HCT116 (cell line): ENCODE results near the gene SLC22A5. TPM values are rescaled to one million over a fixed set of nuclear protein-coding genes. Genes with fewer than 3 reads are reported as not detected.

ENCODE experiments used
- ATAC-seq: fragments of 200-7000 bp; cut with Tn5 transposase; 2 replicates; pipeline ENCODE4 v1.9.1; 2020; ENCODE audit warnings: mild to moderate bottlenecking, moderate library complexity
- BruUV-seq: library from RNA; stranded (reverse); fragments of 400-500 nt; replicated peaks from 2 replicates; lab custom pipeline; 2021; lab: Mats Ljungman, UMichigan
- CTCF ChIA-PET: fragments of 300-600 bp; sonication (Branson Sonifier 250); formaldehyde crosslinking; loops from one replicate; lab custom pipeline; 2021; ENCODE audit warnings: antibody characterized with exemption; lab: Charles Lee
- POLR2A ChIA-PET: fragments of 300-600, 350-600 bp; sonication (Branson Sonifier 250); formaldehyde crosslinking; loops from one replicate; lab custom pipeline; 2021; ENCODE audit warnings: antibody characterized with exemption; lab: Charles Lee
- RAD21 ChIA-PET, 2 experiments: fragments of 300-600 bp; sonication (Branson Sonifier 250); formaldehyde crosslinking; loops; one replicate each; lab custom pipeline; 2023; ENCODE audit warnings: low total read pairs in 2 of 2; ENCODE audit not compliant: uncharacterized antibody in 2 of 2, unreplicated experiment in 2 of 2, low non-redundant PET in 1 of 2; lab: Charles Lee
- DNase-seq: peaks from one replicate; pipeline ENCODE4 v3.0.0-alpha.2; 2010; ENCODE audit warnings: low read depth, low spot score
- H2AFZ ChIP-seq: fragments of 200-600 bp; shearing (Covaris generic), sonication (generic); 2 replicates; pipeline ENCODE4 v1.6.1; 2017; ENCODE audit warnings: low read depth, mixed run types, mixed read lengths, antibody characterized with exemption, low read length; ENCODE audit not compliant: poor library complexity, severe bottlenecking
- H3K27ac ChIP-seq: 2 replicates; pipeline ENCODE4 v1.5.1; 2012; ENCODE audit warnings: low read depth, low read length
- H3K27me3 ChIP-seq: fragments of 200-600 bp; sonication (generic); 2 replicates; pipeline ENCODE4 v1.6.1; 2016; ENCODE audit warnings: mixed run types, low read length, mixed read lengths; ENCODE audit not compliant: insufficient read depth
- H3K36me3 ChIP-seq, 2 experiments: fragments of 200-500 bp in 1 of 2; fragments of 200-600 bp in 1 of 2; sonication (Bioruptor generic) in 1 of 2; sonication (generic) in 1 of 2; 2 replicates each; pipeline versions ENCODE4 v1.5.1 to v1.6.1; 2014 to 2016; ENCODE audit warnings: low read length in 2 of 2, inconsistent platforms in 1 of 2, mixed read lengths in 1 of 2, mixed run types in 1 of 2; ENCODE audit not compliant: insufficient read depth in 2 of 2, control insufficient read depth in 1 of 2
- H3K4me1 ChIP-seq, 2 experiments: fragments of 200-600 bp in 1 of 2; sonication (generic) in 1 of 2; 2 replicates each; pipeline versions ENCODE4 v1.5.1 to v1.6.1; 2012 to 2017; ENCODE audit warnings: low read length in 2 of 2, inconsistent platforms in 1 of 2, mild to moderate bottlenecking in 1 of 2, mixed read lengths in 1 of 2, mixed run types in 1 of 2, moderate library complexity in 1 of 2; ENCODE audit not compliant: insufficient read depth in 2 of 2, control insufficient read depth in 1 of 2
- H3K4me2 ChIP-seq: fragments of 200-600 bp; sonication (generic); 2 replicates; pipeline ENCODE4 v1.6.1; 2017; ENCODE audit warnings: mixed run types, low read length, mixed read lengths
- H3K4me3 ChIP-seq, 2 experiments: fragments of 200-600 bp in 1 of 2; sonication (generic) in 1 of 2; replicated peaks in 1 of 2; 2 replicates each; pipeline ENCODE4 v1.5.1; 2011 to 2016; ENCODE audit warnings: low read length in 2 of 2, control low read depth in 1 of 2, low read depth in 1 of 2, mild to moderate bottlenecking in 1 of 2, mixed read lengths in 1 of 2, mixed run types in 1 of 2
- H3K79me2 ChIP-seq: fragments of 200-600 bp; sonication (generic); 2 replicates; pipeline ENCODE4 v1.6.1; 2017; ENCODE audit warnings: mild to moderate bottlenecking, mixed run types, low read length, moderate library complexity, mixed read lengths; ENCODE audit not compliant: insufficient read depth
- H3K9ac ChIP-seq: fragments of 200-600 bp; sonication (generic); 2 replicates; pipeline ENCODE4 v1.6.1; 2016; ENCODE audit warnings: low read length, mixed read lengths
- H3K9me2 ChIP-seq: fragments of 200-600 bp; sonication (generic), shearing (Covaris generic); 2 replicates; pipeline ENCODE4 v1.6.1; 2017; ENCODE audit warnings: mixed run types, mild to moderate bottlenecking, moderate library complexity; ENCODE audit not compliant: insufficient read depth
- H3K9me3 ChIP-seq, 2 experiments: fragments of 200-500 bp in 1 of 2; fragments of 200-600 bp in 1 of 2; sonication (Bioruptor generic) in 1 of 2; sonication (generic) in 1 of 2; 2 replicates each; pipeline ENCODE4 v1.6.1; 2014 to 2017; ENCODE audit warnings: low read length in 2 of 2, mixed read lengths in 2 of 2, inconsistent platforms in 1 of 2, low read depth in 1 of 2, mild to moderate bottlenecking in 1 of 2, mixed run types in 1 of 2, moderate library complexity in 1 of 2; ENCODE audit not compliant: control insufficient read depth in 1 of 2, insufficient read depth in 1 of 2
- H4K20me1 ChIP-seq: fragments of 200-600 bp; sonication (generic), shearing (Covaris generic); 2 replicates; pipeline ENCODE4 v1.6.1; 2017; ENCODE audit warnings: mixed run types, mild to moderate bottlenecking, moderate library complexity; ENCODE audit not compliant: insufficient read depth
- EGR1 ChIP-seq: IDR thresholded peaks from 2 replicates; pipeline ENCODE4 v1.6.1; 2012; ENCODE audit warnings: low read depth
- intact Hi-C: fragments of 100-400 bp; cut with micrococcal nuclease; formaldehyde crosslinking; loops from 2 replicates; pipeline ENCODE4 v1.10.0; 2022
- total RNA-seq: library from RNA; stranded (reverse); gene quantifications from one replicate; pipeline ENCODE4 v1.2.1, GENCODE V29; 2021; ENCODE audit not compliant: unreplicated experiment
- TF ChIP-seq, protein P1 (sequence below), 3 experiments: fragments of 200-600 bp in 1 of 3; sonication (generic) in 1 of 3; IDR thresholded peaks in 2 of 3; conservative IDR thresholded peaks in 1 of 3; 2 replicates each; pipeline ENCODE4 v1.5.1; 2012 to 2017; ENCODE audit warnings: low read depth in 2 of 3, low read length in 2 of 3, antibody characterized with exemption in 1 of 3, borderline replicate concordance in 1 of 3, control low read depth in 1 of 3, mild to moderate bottlenecking in 1 of 3, mixed read lengths in 1 of 3, mixed run types in 1 of 3, moderate library complexity in 1 of 3; ENCODE audit not compliant: insufficient read depth in 1 of 3

SLC22A5 gene
- total RNA-seq, 1 experiment from 2014 or later, result 9.9 TPM

DNA sequence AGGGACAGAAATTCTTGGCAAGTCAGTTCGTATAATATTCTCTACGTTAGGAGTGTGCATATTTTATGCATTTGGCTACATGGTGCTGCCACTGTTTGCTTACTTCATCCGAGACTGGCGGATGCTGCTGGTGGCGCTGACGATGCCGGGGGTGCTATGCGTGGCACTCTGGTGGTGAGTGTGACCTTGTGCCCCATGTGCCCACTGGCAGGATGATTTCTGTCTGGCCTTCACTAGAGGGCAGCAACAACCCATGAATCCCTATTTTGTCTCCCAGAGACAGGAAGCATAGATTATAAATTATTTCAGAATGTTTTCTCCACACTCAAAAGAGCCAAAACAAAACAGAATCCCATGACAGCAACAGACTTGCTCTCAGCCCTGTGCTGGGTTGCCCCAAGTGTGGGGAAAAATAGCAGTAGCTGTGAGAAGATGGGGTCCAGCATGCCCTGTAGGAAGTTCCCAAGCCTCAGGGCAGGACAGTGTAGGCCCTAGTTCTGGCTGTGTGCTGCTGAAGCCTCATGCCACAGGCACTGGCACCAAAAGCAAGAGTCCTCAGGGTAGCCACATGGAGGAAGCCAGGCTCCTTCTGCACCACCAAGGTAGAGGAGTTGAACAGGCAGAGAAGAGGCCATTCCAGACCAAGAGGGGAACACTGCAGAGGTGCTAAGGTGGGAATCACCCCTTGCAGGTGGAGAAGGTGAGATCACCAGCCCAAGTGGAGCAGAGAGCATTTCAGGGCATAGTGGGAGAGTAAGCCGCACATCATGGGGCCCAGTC is 16.0 kb downstream of the SLC22A5 start:
- H3K9me3 ChIP-seq, result no peaks in the 10 kb centered on the region
- intact Hi-C loops, result loop anchor here (1.0 to 10.0 kb wide), 7 partner anchors 116 to 859 kb away; no protein-coding TSS in a partner anchor
- H3K4me1 ChIP-seq, result peaks cover 38 to 52% of the 10 kb centered on the region in 2 experiments
- H3K4me3 ChIP-seq, result no peak overlapping the region
- H4K20me1 ChIP-seq, result no peaks in the 10 kb centered on the region
- ATAC-seq (no peak; the same call in 1 of the 2 replicates), DNase-seq (no peak)
- ChIA-PET POLR2A (no interaction called here), RAD21 (interaction anchor here in 1 of 2 experiments (1.7 kb wide), 1 partner anchor 116 kb away, joined by 7 read pairs; no protein-coding TSS in a partner anchor), CTCF (interaction anchor here (2.0 to 3.9 kb wide), 4 partner anchors 10 to 434 kb away, joined by 5 to 24 read pairs (median 16); no protein-coding TSS in a partner anchor)
- H3K27me3 ChIP-seq, result no peaks in the 10 kb centered on the region
- no peak overlapping the region for H3K4me2 ChIP-seq
- H3K36me3 ChIP-seq, result no peaks in the 10 kb centered on the region
- H3K9me2 ChIP-seq, result no peaks in the 10 kb centered on the region
- H3K27ac ChIP-seq, result peak overlapping the region; percentile 47
- no peak overlapping the region for H3K9ac ChIP-seq
- H2AFZ ChIP-seq, result no peak overlapping the region
- BruUV-seq, result no TSS peak
- H3K79me2 ChIP-seq, result no peaks in the 10 kb centered on the region
- no peak for TF ChIP-seq EGR1
- TF ChIP-seq, protein P1, sequence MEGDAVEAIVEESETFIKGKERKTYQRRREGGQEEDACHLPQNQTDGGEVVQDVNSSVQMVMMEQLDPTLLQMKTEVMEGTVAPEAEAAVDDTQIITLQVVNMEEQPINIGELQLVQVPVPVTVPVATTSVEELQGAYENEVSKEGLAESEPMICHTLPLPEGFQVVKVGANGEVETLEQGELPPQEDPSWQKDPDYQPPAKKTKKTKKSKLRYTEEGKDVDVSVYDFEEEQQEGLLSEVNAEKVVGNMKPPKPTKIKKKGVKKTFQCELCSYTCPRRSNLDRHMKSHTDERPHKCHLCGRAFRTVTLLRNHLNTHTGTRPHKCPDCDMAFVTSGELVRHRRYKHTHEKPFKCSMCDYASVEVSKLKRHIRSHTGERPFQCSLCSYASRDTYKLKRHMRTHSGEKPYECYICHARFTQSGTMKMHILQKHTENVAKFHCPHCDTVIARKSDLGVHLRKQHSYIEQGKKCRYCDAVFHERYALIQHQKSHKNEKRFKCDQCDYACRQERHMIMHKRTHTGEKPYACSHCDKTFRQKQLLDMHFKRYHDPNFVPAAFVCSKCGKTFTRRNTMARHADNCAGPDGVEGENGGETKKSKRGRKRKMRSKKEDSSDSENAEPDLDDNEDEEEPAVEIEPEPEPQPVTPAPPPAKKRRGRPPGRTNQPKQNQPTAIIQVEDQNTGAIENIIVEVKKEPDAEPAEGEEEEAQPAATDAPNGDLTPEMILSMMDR (IDR thresholded peaks at IDR 0.05 in 2 of 3, conservative IDR thresholded peaks at IDR 0.05 in 1 of 3; ENCODE audit: borderline replicate concordance in 1 of 3, insufficient read depth in 1 of 3, low read depth in 2 of 3, low read length in 2 of 3), result peak in 2 of 3 experiments; percentile 77 to 88; a peak in 4 of 6 replicates
